Fibroblast of lung (primary cell): ENCODE data around the gene CCDC197. TPM values are rescaled to one million over a fixed set of nuclear protein-coding genes. Genes with fewer than 3 reads are reported as not detected.

Experiments used
- DNase-seq, 2 donors: peaks; one replicate each; pipeline versions ENCODE4 v3.0.0 to v3.0.0-alpha.2; 2010; ENCODE audit warnings: low read depth in 2 of 2
- H2AFZ ChIP-seq: 2 replicates; pipeline ENCODE4 v1.5.1; 2012; ENCODE audit warnings: low read length, control low read depth, inconsistent platforms
- H3K27ac ChIP-seq: 2 replicates; pipeline ENCODE4 v1.5.1; 2011; ENCODE audit warnings: low read length, control low read depth; ENCODE audit not compliant: insufficient read depth
- H3K27me3 ChIP-seq: 2 replicates; pipeline ENCODE4 v1.5.1; 2011; ENCODE audit warnings: mild to moderate bottlenecking, low read length; ENCODE audit not compliant: control insufficient read depth, insufficient read depth
- H3K36me3 ChIP-seq: 2 replicates; pipeline ENCODE4 v1.5.1; 2011; ENCODE audit warnings: low read length; ENCODE audit not compliant: control insufficient read depth, insufficient read depth
- H3K4me1 ChIP-seq: 2 replicates; pipeline ENCODE4 v1.5.1; 2011; ENCODE audit warnings: low read length; ENCODE audit not compliant: control insufficient read depth, insufficient read depth; ENCODE audit errors: extremely low read depth
- H3K4me2 ChIP-seq: 2 replicates; pipeline ENCODE4 v1.5.1; 2011; ENCODE audit warnings: low read length, control low read depth; ENCODE audit not compliant: insufficient read depth; ENCODE audit errors: extremely low read depth
- H3K4me3 ChIP-seq, 4 experiments: fragments of 200-600 bp in 1 of 4; sonication (generic) in 1 of 4; replicated peaks in 1 of 4; 2 replicates each; pipeline ENCODE4 v1.5.1; 2011 to 2016; ENCODE audit warnings: low read length in 4 of 4, low read depth in 3 of 4, mild to moderate bottlenecking in 3 of 4, control low read depth in 2 of 4, inconsistent platforms in 1 of 4, mixed read lengths in 1 of 4; ENCODE audit not compliant: insufficient read depth in 1 of 4; ENCODE audit errors: control extremely low read depth in 1 of 4
- H3K79me2 ChIP-seq: 2 replicates; pipeline ENCODE4 v1.5.1; 2012; ENCODE audit warnings: mild to moderate bottlenecking, low read length, inconsistent platforms; ENCODE audit not compliant: control insufficient read depth, insufficient read depth
- H3K9ac ChIP-seq: 2 replicates; pipeline ENCODE4 v1.5.1; 2011; ENCODE audit warnings: mild to moderate bottlenecking, low read length, control low read depth; ENCODE audit not compliant: insufficient read depth
- H3K9me3 ChIP-seq: 2 replicates; pipeline ENCODE4 v1.5.1; 2012; ENCODE audit warnings: low read depth, low read length; ENCODE audit not compliant: control insufficient read depth, insufficient read depth
- H4K20me1 ChIP-seq: 2 replicates; pipeline ENCODE4 v1.5.1; 2011; ENCODE audit warnings: low read length; ENCODE audit not compliant: control insufficient read depth, insufficient read depth; ENCODE audit errors: extremely low read depth
- CTCF ChIP-seq, 2 donors: IDR thresholded peaks in 1 of 2; conservative IDR thresholded peaks in 1 of 2; 1 replicate in 1 of 2; 2 replicates in 1 of 2; pipeline ENCODE4 v1.5.1; 2011 to 2012; ENCODE audit warnings: low read length in 2 of 2, control low read depth in 1 of 2, inconsistent platforms in 1 of 2, low read depth in 1 of 2, mild to moderate bottlenecking in 1 of 2
- EZH2 ChIP-seq: IDR thresholded peaks from 2 replicates; pipeline ENCODE4 v1.5.1; 2012; ENCODE audit warnings: low read length, control low read depth, mild to moderate bottlenecking; ENCODE audit errors: missing control alignments
- polyA plus RNA-seq, 2 donors: library from polyadenylated mRNA; depleted of rRNA in 1 of 2; stranded (reverse) in 1 of 2; unstranded in 1 of 2; fragments of >200 nt; gene quantifications; 2 replicates each; pipeline ENCODE4 v1.2.1, GENCODE V29; 2011 to 2012; ENCODE audit warnings: missing spikeins in 1 of 2
- total RNA-seq: library from RNA; depleted of rRNA; stranded (reverse); fragments of >200 nt; gene quantifications from 2 replicates; pipeline ENCODE4 v1.2.1, GENCODE V29; 2014

CCDC197 gene
- total and polyA plus RNA-seq, 2 donors (not counting 1 experiment from before 2014, with no cell fraction given) = not detected

- Histone ChIP-seq H3K9ac (no peak overlapping the region), H4K20me1 (no peaks in the 10 kb centered on the region), H3K27me3 (no peaks in the 10 kb centered on the region), H3K36me3 (peaks cover under 1% of the 10 kb centered on the region), H3K4me1 (peaks cover 23% of the 10 kb centered on the region), H3K27ac (no peak overlapping the region), H3K4me3 (no peak overlapping the region), H2AFZ (no peak overlapping the region), H3K9me3 (no peaks in the 10 kb centered on the region), H3K79me2 (no peaks in the 10 kb centered on the region), H3K4me2 (no peak overlapping the region)
- DNase-seq = no peak
- TF ChIP-seq EZH2 (no peak), CTCF (conservative IDR thresholded peaks at IDR 0.05 in 1 of 2, IDR thresholded peaks at IDR 0.05 in 1 of 2; ENCODE audit: low read depth in 1 of 2, low read length in 2 of 2) (no peak)
These were observed 41.4 kb downstream of the CCDC197 start for GRCh38 chr14:94038510-94038909.

- Histone ChIP-seq H2AFZ (no peak overlapping the region), H3K4me2 (no peak overlapping the region), H3K4me1 (peaks cover 25% of the 10 kb centered on the region), H3K9ac (no peak overlapping the region), H3K79me2 (no peaks in the 10 kb centered on the region), H3K4me3 (no peak overlapping the region), H3K36me3 (peaks cover 2% of the 10 kb centered on the region), H3K27ac (no peak overlapping the region), H3K27me3 (no peaks in the 10 kb centered on the region), H3K9me3 (no peaks in the 10 kb centered on the region), H4K20me1 (no peaks in the 10 kb centered on the region)
- no peak for DNase-seq
- TF ChIP-seq CTCF (conservative IDR thresholded peaks at IDR 0.05 in 1 of 2, IDR thresholded peaks at IDR 0.05 in 1 of 2; ENCODE audit: low read depth in 1 of 2, low read length in 2 of 2) (no peak), EZH2 (no peak)
These were observed 42.0 kb downstream of the CCDC197 start for GRCh38 chr14:94038921-94039629.

- no peak overlapping the region for H3K4me3 ChIP-seq
- TF ChIP-seq EZH2 (no peak), CTCF (conservative IDR thresholded peaks at IDR 0.05 in 1 of 2, IDR thresholded peaks at IDR 0.05 in 1 of 2; ENCODE audit: low read depth in 1 of 2, low read length in 2 of 2) (no peak)
- no peak overlapping the region for H2AFZ ChIP-seq
- peaks cover 25% of the 10 kb centered on the region for H3K4me1 ChIP-seq
- no peaks in the 10 kb centered on the region for H3K9me3 ChIP-seq
- H3K27me3 ChIP-seq = no peaks in the 10 kb centered on the region
- H3K9ac ChIP-seq = no peak overlapping the region
- no peak overlapping the region for H3K27ac ChIP-seq
- H4K20me1 ChIP-seq = no peaks in the 10 kb centered on the region
- no peak for DNase-seq
- H3K4me2 ChIP-seq = no peak overlapping the region
- no peaks in the 10 kb centered on the region for H3K79me2 ChIP-seq
- H3K36me3 ChIP-seq = peaks cover 5% of the 10 kb centered on the region
These were observed 43.1 kb downstream of the CCDC197 start for GRCh38 chr14:94040247-94040646.
